GM18867 (cell line): ENCODE results near the gene ONECUT2.

Experiments
- ATAC-seq: cut with Tn5 transposase; IDR thresholded peaks from one replicate; pipeline ENCODE4 v1.9.1; 2021; ENCODE audit warnings: mild to moderate bottlenecking, moderate library complexity; ENCODE audit not compliant: unreplicated experiment

The ONECUT2 gene

GRCh38 chr18:57431002-57431382, 4.2 kb upstream of the ONECUT2 start:
- no peak for ATAC-seq

- ATAC-seq: no peak
Measured at GRCh38 chr18:57431467-57432080, 3.6 kb upstream of the ONECUT2 start.

- no peak for ATAC-seq
Measured at GRCh38 chr18:57432140-57432539, 3.0 kb upstream of the ONECUT2 start.

- ATAC-seq: no peak
Measured at GRCh38 chr18:57432751-57433400, 2.3 kb upstream of the ONECUT2 start.

GRCh38 chr18:57433482-57433881, 1.7 kb upstream of the ONECUT2 start:
- no peak for ATAC-seq

- no peak for ATAC-seq
Measured at GRCh38 chr18:57433934-57434535, 1.1 kb upstream of the ONECUT2 start.

- no peak for ATAC-seq
Measured at GRCh38 chr18:57435846-57436190, 644 bp downstream of the ONECUT2 start.

GRCh38 chr18:57436191-57436964, 1.2 kb downstream of the ONECUT2 start:
- no peak for ATAC-seq

GRCh38 chr18:57436965-57437333, 1.8 kb downstream of the ONECUT2 start:
- ATAC-seq: no peak

- no peak for ATAC-seq
Measured at GRCh38 chr18:57437402-57437765, 2.2 kb downstream of the ONECUT2 start.

- peak; percentile 34 for ATAC-seq
Measured at GRCh38 chr18:57437766-57438671, 2.8 kb downstream of the ONECUT2 start.

- no peak for ATAC-seq
Measured at GRCh38 chr18:57438743-57439608, 3.8 kb downstream of the ONECUT2 start.

GRCh38 chr18:57439609-57439968, 4.4 kb downstream of the ONECUT2 start:
- no peak for ATAC-seq

- no peak for ATAC-seq
Measured at GRCh38 chr18:57439985-57440330, 4.8 kb downstream of the ONECUT2 start.

GRCh38 chr18:57440331-57441070, 5.3 kb downstream of the ONECUT2 start:
- no peak for ATAC-seq

- ATAC-seq: peak; percentile 43
Measured at GRCh38 chr18:57441071-57441794, 6.1 kb downstream of the ONECUT2 start.

- ATAC-seq: no peak
Measured at GRCh38 chr18:57443247-57443646, 8.1 kb downstream of the ONECUT2 start.

GRCh38 chr18:57443702-57444101, 8.5 kb downstream of the ONECUT2 start:
- ATAC-seq: no peak

- ATAC-seq: no peak
Measured at GRCh38 chr18:57444301-57444759, 9.2 kb downstream of the ONECUT2 start.
